Thoracic aorta (tissue), 2 donors: ENCODE data around the gene PIK3IP1. TPM values are rescaled to one million over a fixed set of nuclear protein-coding genes. Genes with fewer than 3 reads are reported as not detected.

ENCODE experiments used
- ATAC-seq: fragments of 150-250 bp; one replicate; pipeline ENCODE4 v1.8.0; 2017; ENCODE audit warnings: low read depth; ENCODE audit not compliant: insufficient number of reproducible peaks, low FRiP score
- DNase-seq: peaks from one replicate; pipeline ENCODE4 v3.0.0-alpha.2; 2020; ENCODE audit warnings: low spot score
- H3K27ac ChIP-seq, 2 donors: fragments of 200-600 bp; sonication (generic); 1 replicate in 1 of 2; 2 replicates in 1 of 2; pipeline ENCODE4 v1.5.1; 2016; ENCODE audit warnings: mild to moderate bottlenecking in 2 of 2, moderate library complexity in 2 of 2
- H3K27me3 ChIP-seq: fragments of 200-600 bp; sonication (generic); replicated peaks from 2 replicates; pipeline ENCODE4 v1.6.0; 2016; ENCODE audit warnings: mild to moderate bottlenecking; ENCODE audit not compliant: insufficient read depth
- H3K36me3 ChIP-seq: fragments of 200-600 bp; sonication (generic); one replicate; pipeline ENCODE4 v1.5.1; 2016
- H3K4me1 ChIP-seq, 2 donors: fragments of 200-600 bp; sonication (generic); 1 replicate in 1 of 2; 2 replicates in 1 of 2; pipeline versions ENCODE4 v1.5.1 to v1.6.0; 2016; ENCODE audit warnings: low read depth in 2 of 2, mild to moderate bottlenecking in 1 of 2; ENCODE audit not compliant: control insufficient read depth in 1 of 2
- H3K4me3 ChIP-seq: fragments of 200-600 bp; sonication (generic); 2 replicates; pipeline ENCODE4 v1.5.1; 2016; ENCODE audit warnings: mild to moderate bottlenecking
- H3K9me3 ChIP-seq: fragments of 200-600 bp; sonication (generic); 2 replicates; pipeline ENCODE4 v1.5.1; 2016
- CTCF ChIP-seq: fragments of 200-600 bp; sonication (generic); IDR thresholded peaks from one replicate; pipeline ENCODE4 v1.5.1; 2019; ENCODE audit warnings: antibody characterized with exemption
- total RNA-seq, 2 donors: library from RNA; depleted of rRNA; stranded (reverse); fragments of >200 nt; gene quantifications; one replicate each; pipeline versions ENCODE4 v1.1.0 to v1.2.3, GENCODE V29; 2016

Gene PIK3IP1
- 10 to 100 TPM; 56.3 to 57.9 TPM for total RNA-seq

- H3K27me3 ChIP-seq = no peaks in the 10 kb centered on the region
- H3K27ac ChIP-seq = peak within 1 kb of the TSS; percentile 96 to 97
- DNase-seq (peak; percentile 58), ATAC-seq (peak; percentile 23)
- no peaks in the 10 kb centered on the region for H3K9me3 ChIP-seq
- TF ChIP-seq CTCF = peak; percentile 47
- peaks cover 37 to 60% of the 10 kb centered on the region in 2 donors for H3K4me1 ChIP-seq
- peaks cover 16% of the 10 kb centered on the region for H3K36me3 ChIP-seq
- H3K4me3 ChIP-seq = peak within 1 kb of the TSS; percentile 81
Observed at GRCh38 chr22:31292236-31292989, at the start of gene PIK3IP1. TSS of gene PIK3IP1 (minus strand) at chr22:31292488. CDS start at chr22:31292344, 144 bp downstream.

- Histone ChIP-seq H3K27ac (no peak overlapping the region), H3K4me1 (peaks cover 22 to 34% of the 10 kb centered on the region in 2 donors), H3K27me3 (no peaks in the 10 kb centered on the region), H3K9me3 (no peaks in the 10 kb centered on the region), H3K4me3 (no peak overlapping the region), H3K36me3 (peaks cover 9% of the 10 kb centered on the region)
- no peak for DNase-seq
- TF ChIP-seq CTCF = no peak
- no peak for ATAC-seq
Observed at GRCh38 chr22:31341386-31342088, 49.2 kb upstream of the PIK3IP1 start.

- Histone ChIP-seq H3K27me3 (no peaks in the 10 kb centered on the region), H3K36me3 (peaks cover 14% of the 10 kb centered on the region), H3K27ac (no peak overlapping the region), H3K4me3 (no peak overlapping the region), H3K9me3 (no peaks in the 10 kb centered on the region), H3K4me1 (peaks cover 22 to 34% of the 10 kb centered on the region in 2 donors)
- TF ChIP-seq CTCF = no peak
- no peak for DNase-seq
- ATAC-seq = no peak
Observed at GRCh38 chr22:31340765-31341247, 48.5 kb upstream of the PIK3IP1 start.

GRCh38 chr22:31340360-31340759 is 48.1 kb upstream of the PIK3IP1 start:
- Histone ChIP-seq H3K4me1 (peaks cover 22 to 34% of the 10 kb centered on the region in 2 donors), H3K4me3 (no peak overlapping the region), H3K27ac (no peak overlapping the region), H3K27me3 (no peaks in the 10 kb centered on the region), H3K36me3 (peaks cover 18% of the 10 kb centered on the region), H3K9me3 (no peaks in the 10 kb centered on the region)
- TF ChIP-seq CTCF = no peak
- no peak for DNase-seq
- ATAC-seq = no peak

- Histone ChIP-seq H3K9me3 (no peaks in the 10 kb centered on the region), H3K4me3 (no peak overlapping the region), H3K27ac (no peak overlapping the region), H3K4me1 (peaks cover 16 to 26% of the 10 kb centered on the region in 2 donors), H3K36me3 (peaks cover 29% of the 10 kb centered on the region), H3K27me3 (no peaks in the 10 kb centered on the region)
- no peak for ATAC-seq
- no peak for TF ChIP-seq CTCF
- no peak for DNase-seq
Observed at GRCh38 chr22:31339148-31339832, 47.0 kb upstream of the PIK3IP1 start.
